HL-60 (cell line): ENCODE results near the gene FZD4.

Experiments used
- DNase-seq, 2 experiments: peaks; one replicate each; pipeline ENCODE4 v3.0.0-alpha.2; 2010 to 2020; ENCODE audit warnings: low read depth in 1 of 2, low spot score in 1 of 2
- H3K27ac ChIP-seq: fragments of 250-450 bp; sonication (Bioruptor Pico); replicated peaks from 2 replicates; pipeline ENCODE4 v1.5.1; 2020; ENCODE audit warnings: mild to moderate bottlenecking, moderate library complexity
- H3K27me3 ChIP-seq: fragments of 250-450 bp; sonication (Bioruptor Pico); 2 replicates; pipeline ENCODE4 v1.5.1; 2021; ENCODE audit warnings: mild to moderate bottlenecking, moderate library complexity; ENCODE audit not compliant: insufficient read depth, poor library complexity, severe bottlenecking
- H3K4me3 ChIP-seq: replicated peaks from 2 replicates; pipeline ENCODE4 v1.5.1; 2011; ENCODE audit warnings: mild to moderate bottlenecking, control low read depth, low read length; ENCODE audit not compliant: insufficient read depth
- GABPA ChIP-seq: IDR thresholded peaks from 2 replicates; pipeline ENCODE4 v1.6.1; 2012; ENCODE audit warnings: low read depth
- POLR2AphosphoS5 ChIP-seq: IDR thresholded peaks from 2 replicates; pipeline ENCODE4 v1.6.1; 2012; ENCODE audit warnings: low read depth
- REST ChIP-seq: IDR thresholded peaks from 2 replicates; pipeline ENCODE4 v1.6.1; 2012; ENCODE audit warnings: low read depth; ENCODE audit not compliant: insufficient replicate concordance
- SPI1 ChIP-seq: IDR thresholded peaks from 2 replicates; pipeline ENCODE4 v1.6.1; 2012; ENCODE audit warnings: low read depth, mild to moderate bottlenecking, borderline replicate concordance
- TF ChIP-seq, protein P1 (sequence below): IDR thresholded peaks from one replicate; pipeline ENCODE4 v1.5.1; 2011; ENCODE audit warnings: low read length, control low read depth, inconsistent platforms; ENCODE audit not compliant: insufficient read depth

Gene FZD4

GRCh38 chr11:86991341-86991740 lies 36.1 kb upstream of the FZD4 start:
- no peak overlapping the region for H3K4me3 ChIP-seq
- H3K27ac ChIP-seq: no peak overlapping the region
- DNase-seq: no peak
- TF ChIP-seq POLR2AphosphoS5 (no peak), GABPA (no peak)
- TF ChIP-seq, protein P1, sequence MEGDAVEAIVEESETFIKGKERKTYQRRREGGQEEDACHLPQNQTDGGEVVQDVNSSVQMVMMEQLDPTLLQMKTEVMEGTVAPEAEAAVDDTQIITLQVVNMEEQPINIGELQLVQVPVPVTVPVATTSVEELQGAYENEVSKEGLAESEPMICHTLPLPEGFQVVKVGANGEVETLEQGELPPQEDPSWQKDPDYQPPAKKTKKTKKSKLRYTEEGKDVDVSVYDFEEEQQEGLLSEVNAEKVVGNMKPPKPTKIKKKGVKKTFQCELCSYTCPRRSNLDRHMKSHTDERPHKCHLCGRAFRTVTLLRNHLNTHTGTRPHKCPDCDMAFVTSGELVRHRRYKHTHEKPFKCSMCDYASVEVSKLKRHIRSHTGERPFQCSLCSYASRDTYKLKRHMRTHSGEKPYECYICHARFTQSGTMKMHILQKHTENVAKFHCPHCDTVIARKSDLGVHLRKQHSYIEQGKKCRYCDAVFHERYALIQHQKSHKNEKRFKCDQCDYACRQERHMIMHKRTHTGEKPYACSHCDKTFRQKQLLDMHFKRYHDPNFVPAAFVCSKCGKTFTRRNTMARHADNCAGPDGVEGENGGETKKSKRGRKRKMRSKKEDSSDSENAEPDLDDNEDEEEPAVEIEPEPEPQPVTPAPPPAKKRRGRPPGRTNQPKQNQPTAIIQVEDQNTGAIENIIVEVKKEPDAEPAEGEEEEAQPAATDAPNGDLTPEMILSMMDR: no peak
- H3K27me3 ChIP-seq: no peaks in the 10 kb centered on the region

DNA sequence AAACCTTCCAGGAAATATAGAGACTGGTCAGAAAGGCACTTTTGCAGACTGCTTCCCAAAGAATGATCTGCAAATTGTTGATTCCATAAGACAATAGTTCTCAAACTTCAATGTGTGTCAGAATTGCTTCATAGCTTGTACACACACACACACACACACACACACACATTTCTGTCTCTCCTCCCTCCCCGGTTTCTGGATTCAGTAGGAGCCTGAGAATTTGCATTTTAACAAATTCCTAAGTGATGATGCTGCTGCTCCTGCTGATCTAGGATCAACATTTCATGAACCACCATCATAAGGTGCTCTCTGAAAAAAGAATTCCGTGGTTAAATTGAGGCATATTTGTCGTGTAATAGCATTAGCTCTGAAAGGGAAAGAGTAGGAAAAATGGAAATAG lies 35.3 kb upstream of the FZD4 start:
- no peak for DNase-seq
- TF ChIP-seq SPI1: no peak
- TF ChIP-seq REST: no peak
- no peak for TF ChIP-seq POLR2AphosphoS5
- TF ChIP-seq, protein P1: no peak
- no peak for TF ChIP-seq GABPA
- Histone ChIP-seq H3K27me3 (no peaks in the 10 kb centered on the region), H3K4me3 (no peak overlapping the region), H3K27ac (no peak overlapping the region)

- TF ChIP-seq, protein P1: no peak
- TF ChIP-seq SPI1 (no peak), POLR2AphosphoS5 (no peak), GABPA (no peak), REST (no peak)
These were observed 34.8 kb upstream of the FZD4 start for GRCh38 chr11:86990031-86990430.

DNA sequence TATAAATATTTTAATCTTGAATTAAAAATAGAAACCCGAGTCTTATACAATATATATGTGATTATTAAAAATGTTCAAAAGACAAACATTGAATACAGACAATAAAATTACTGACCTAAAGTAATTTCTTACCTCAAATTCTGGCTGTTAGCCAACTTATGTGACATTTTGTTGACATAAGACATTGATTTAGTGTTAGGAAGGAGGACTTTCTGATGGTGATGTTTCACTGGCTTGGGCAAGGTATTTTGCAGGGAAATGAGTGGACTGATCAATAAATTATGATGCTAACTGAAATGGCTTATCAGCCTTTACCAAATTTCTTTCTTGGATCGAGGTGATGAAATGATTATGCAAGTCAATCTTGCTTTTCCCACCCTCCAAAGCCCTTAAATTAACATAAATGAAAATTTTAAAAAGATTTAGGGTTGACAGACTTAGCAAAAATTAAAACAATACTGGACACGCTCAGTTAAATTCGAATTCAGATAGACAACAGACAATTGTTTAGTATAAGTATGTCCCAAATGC lies 33.2 kb upstream of the FZD4 start:
- H3K4me3 ChIP-seq: no peak overlapping the region
- no peak overlapping the region for H3K27ac ChIP-seq
- TF ChIP-seq GABPA: no peak
- TF ChIP-seq, protein P1: no peak
- TF ChIP-seq REST: no peak
- TF ChIP-seq SPI1: no peak
- TF ChIP-seq POLR2AphosphoS5: no peak
- DNase-seq: no peak
- H3K27me3 ChIP-seq: no peaks in the 10 kb centered on the region

More at GRCh38 chr11:86990031-86990430, 34.8 kb upstream of the FZD4 start:
- Histone ChIP-seq H3K4me3 (no peak overlapping the region), H3K27ac (no peak overlapping the region), H3K27me3 (no peaks in the 10 kb centered on the region)
- no peak for DNase-seq
